ENCODE measurements around the gene MSTN.

- TF ChIP-seq CTCF (IDR thresholded peaks at IDR 0.05) (no peak), POLR2AphosphoS5 (IDR thresholded peaks at IDR 0.05) (no peak), POLR2A (IDR thresholded peaks at IDR 0.05) (no peak), EP300 (IDR thresholded peaks at IDR 0.05) (no peak)
These were observed 27.6 kb upstream of the MSTN start for GRCh38 chr2:190090148-190090547.

Measured in suprapubic skin (tissue), 4 donors.